Breast epithelium (tissue), 4 donors: Measurements from ENCODE around the gene IKBKE. TPM values are rescaled to one million over a fixed set of nuclear protein-coding genes. Genes with fewer than 3 reads are reported as not detected.

Experiments
- DNase-seq, 2 donors: peaks; one replicate each; pipeline ENCODE4 v3.0.0-alpha.2; 2019; ENCODE audit warnings: low spot score in 2 of 2
- H3K27ac ChIP-seq, 2 donors: fragments of 200-600 bp; sonication (generic) in 1 of 2; one replicate each; pipeline ENCODE4 v1.5.1; 2016 to 2019; ENCODE audit warnings: mild to moderate bottlenecking in 1 of 2
- H3K27me3 ChIP-seq, 2 donors: fragments of 200-600 bp; sonication (generic) in 1 of 2; one replicate each; pipeline versions ENCODE4 v1.5.1 to v1.6.0; 2017 to 2019; ENCODE audit warnings: control low read depth in 1 of 2, mild to moderate bottlenecking in 1 of 2
- H3K36me3 ChIP-seq: fragments of 200-600 bp; one replicate; pipeline ENCODE4 v1.5.1; 2019
- H3K4me1 ChIP-seq, 2 donors: fragments of 200-600 bp; sonication (generic); one replicate each; pipeline ENCODE4 v1.5.1; 2016 to 2019; ENCODE audit warnings: control low read depth in 1 of 2
- H3K4me3 ChIP-seq, 3 donors: fragments of 200-600 bp; sonication (generic); 1 replicate in 2 of 3; 2 replicates in 1 of 3; pipeline ENCODE4 v1.5.1; 2016 to 2019; ENCODE audit warnings: mild to moderate bottlenecking in 3 of 3, moderate library complexity in 2 of 3
- H3K9me3 ChIP-seq, 2 donors: fragments of 200-600 bp; sonication (generic) in 1 of 2; one replicate each; pipeline ENCODE4 v1.5.1; 2016 to 2019; ENCODE audit warnings: control low read depth in 1 of 2
- CTCF ChIP-seq, 3 donors: fragments of 450-650 bp; IDR thresholded peaks; one replicate each; pipeline ENCODE4 v1.5.1; 2016 to 2017; ENCODE audit warnings: antibody characterized with exemption in 3 of 3, mild to moderate bottlenecking in 3 of 3, moderate library complexity in 3 of 3
- POLR2A ChIP-seq: fragments of 450-650 bp; IDR thresholded peaks from one replicate; pipeline ENCODE4 v1.6.1; 2016; ENCODE audit warnings: antibody characterized with exemption, mild to moderate bottlenecking, moderate library complexity
- POLR2AphosphoS5 ChIP-seq, 3 donors: sonication (generic); formaldehyde crosslinking; IDR thresholded peaks; one replicate each; pipeline ENCODE4 v1.6.1; 2017; ENCODE audit warnings: antibody characterized with exemption in 3 of 3
- intact Hi-C: fragments of 100-400 bp; cut with DNase I; formaldehyde crosslinking; loops from one replicate; pipeline ENCODE4 v1.15.1; 2023; ENCODE audit warnings: low total_unique reads
- total RNA-seq, 3 donors: library from RNA; depleted of rRNA; stranded (reverse); fragments of >200 nt; gene quantifications; one replicate each; pipeline ENCODE4 v1.1.0, GENCODE V29; 2016

The IKBKE gene
- total RNA-seq, 3 donors from 2014 or later, result 4.4 to 4.9 (median 4.8) TPM

- intact Hi-C loops, result no loop called here
- DNase-seq, result no peak
- Histone ChIP-seq H3K36me3 (no peaks in the 10 kb centered on the region), H3K4me1 (no peaks in the 10 kb centered on the region), H3K9me3 (no peaks in the 10 kb centered on the region), H3K4me3 (no peak overlapping the region), H3K27me3 (no peaks in the 10 kb centered on the region), H3K27ac (no peak overlapping the region)
- TF ChIP-seq POLR2AphosphoS5 (IDR thresholded peaks at IDR 0.05), result no peak
- no peak for TF ChIP-seq CTCF (IDR thresholded peaks at IDR 0.05)
- TF ChIP-seq POLR2A, result no peak
Measured at GRCh38 chr1:206453111-206453510, 17.2 kb upstream of the IKBKE start.

- TF ChIP-seq CTCF (IDR thresholded peaks at IDR 0.05) (no peak), POLR2AphosphoS5 (IDR thresholded peaks at IDR 0.05) (no peak), POLR2A (no peak)
- H3K36me3 ChIP-seq, result no peaks in the 10 kb centered on the region
- no peaks in the 10 kb centered on the region for H3K4me1 ChIP-seq
- H3K9me3 ChIP-seq, result no peaks in the 10 kb centered on the region
- no peaks in the 10 kb centered on the region for H3K27me3 ChIP-seq
- no peak overlapping the region for H3K4me3 ChIP-seq
- DNase-seq, result no peak
- intact Hi-C loops, result no loop called here
- no peak overlapping the region for H3K27ac ChIP-seq
Measured at GRCh38 chr1:206455289-206455665, 15.0 kb upstream of the IKBKE start.

GRCh38 chr1:206455666-206456344, 14.5 kb upstream of the IKBKE start:
- DNase-seq, result no peak
- H3K27ac ChIP-seq, result no peak overlapping the region
- no peaks in the 10 kb centered on the region for H3K9me3 ChIP-seq
- intact Hi-C loops, result no loop called here
- no peaks in the 10 kb centered on the region for H3K4me1 ChIP-seq
- no peaks in the 10 kb centered on the region for H3K36me3 ChIP-seq
- H3K4me3 ChIP-seq, result no peak overlapping the region
- TF ChIP-seq CTCF (IDR thresholded peaks at IDR 0.05) (no peak), POLR2AphosphoS5 (IDR thresholded peaks at IDR 0.05) (no peak), POLR2A (no peak)
- no peaks in the 10 kb centered on the region for H3K27me3 ChIP-seq

GRCh38 chr1:206456577-206457370, 13.5 kb upstream of the IKBKE start:
- intact Hi-C loops, result no loop called here
- H3K27ac ChIP-seq, result peak overlapping the region in 1 of 2 donors; percentile 57
- H3K4me1 ChIP-seq, result no peaks in the 10 kb centered on the region
- no peaks in the 10 kb centered on the region for H3K36me3 ChIP-seq
- no peaks in the 10 kb centered on the region for H3K27me3 ChIP-seq
- no peaks in the 10 kb centered on the region for H3K9me3 ChIP-seq
- H3K4me3 ChIP-seq, result no peak overlapping the region
- no peak for DNase-seq
- no peak for TF ChIP-seq POLR2AphosphoS5 (IDR thresholded peaks at IDR 0.05)
- no peak for TF ChIP-seq POLR2A
- no peak for TF ChIP-seq CTCF (IDR thresholded peaks at IDR 0.05)
